Cerebellar nuclear complex (tissue), 1 donor: Measurements from ENCODE around the gene SLC25A24.
"Not testable (repeated sequence)": the region's sequence is repeated elsewhere in the genome, so short reads cannot be mapped to it uniquely, and the experiment has no call there.

Source experiments
- DNase-seq, 2 experiments: peaks; one replicate each; lab custom pipeline; 2025; lab: John Stamatoyannopoulos, UW

SLC25A24 gene

DNA sequence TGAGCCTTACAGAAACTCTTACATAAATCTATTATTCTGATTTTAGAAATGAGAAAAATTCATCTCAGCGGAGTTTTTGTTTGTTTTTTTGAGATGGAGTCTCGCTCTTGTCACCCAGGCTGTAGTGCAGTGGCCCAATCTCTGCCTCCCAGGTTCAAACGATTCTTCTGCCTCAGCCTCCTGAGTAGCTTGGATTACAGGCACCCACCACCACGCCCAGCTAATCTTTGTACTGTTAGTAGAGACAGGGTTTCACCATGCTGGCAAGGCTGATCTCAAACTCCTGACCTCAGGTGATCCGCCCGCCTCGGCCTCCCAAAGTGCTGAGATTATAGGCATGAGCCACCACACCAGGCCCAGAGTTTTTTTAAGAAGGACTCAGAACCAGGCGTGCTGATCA lies 60.6 kb downstream of the SLC25A24 start:
- DNase-seq = not testable (repeated sequence)

DNA sequence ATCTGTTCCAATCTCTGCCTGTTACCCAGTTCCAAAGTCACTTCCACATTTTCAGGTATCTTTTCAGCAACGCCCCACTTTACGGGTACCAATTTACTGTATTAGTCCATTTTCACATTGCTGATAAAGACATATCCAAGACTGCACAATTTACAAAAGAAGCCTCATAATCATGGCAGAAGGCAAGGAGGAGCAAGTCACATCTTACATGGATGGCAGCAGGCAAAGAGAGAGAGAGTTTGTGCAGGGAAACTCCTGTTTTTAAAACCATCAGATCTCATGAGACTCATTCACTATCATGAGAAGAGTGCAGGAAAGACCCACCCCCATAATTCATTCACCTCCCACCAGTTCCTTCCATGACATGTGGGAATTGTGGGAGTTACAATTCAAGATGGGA lies 67.0 kb downstream of the SLC25A24 start:
- DNase-seq = not testable (repeated sequence)

DNA sequence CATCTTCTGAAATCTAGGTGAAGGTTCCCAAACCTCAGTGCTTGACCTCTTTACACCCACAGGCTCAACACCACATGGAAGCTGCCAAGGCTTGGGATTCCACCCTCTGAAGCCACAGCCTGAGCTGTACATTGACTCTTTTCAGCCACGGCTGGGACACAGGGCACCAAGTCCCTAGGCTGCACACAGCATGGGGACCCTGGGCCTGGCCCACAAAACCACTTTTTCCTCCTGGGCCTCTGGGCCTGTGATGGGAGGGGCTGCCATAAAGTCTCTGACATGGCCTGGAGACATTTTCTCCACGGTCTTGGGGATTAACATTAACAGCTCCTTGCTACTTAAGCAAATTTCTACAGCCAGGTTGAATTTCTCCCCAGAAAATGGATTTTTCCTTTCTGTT lies 67.8 kb downstream of the SLC25A24 start:
- not testable (repeated sequence) for DNase-seq

DNA sequence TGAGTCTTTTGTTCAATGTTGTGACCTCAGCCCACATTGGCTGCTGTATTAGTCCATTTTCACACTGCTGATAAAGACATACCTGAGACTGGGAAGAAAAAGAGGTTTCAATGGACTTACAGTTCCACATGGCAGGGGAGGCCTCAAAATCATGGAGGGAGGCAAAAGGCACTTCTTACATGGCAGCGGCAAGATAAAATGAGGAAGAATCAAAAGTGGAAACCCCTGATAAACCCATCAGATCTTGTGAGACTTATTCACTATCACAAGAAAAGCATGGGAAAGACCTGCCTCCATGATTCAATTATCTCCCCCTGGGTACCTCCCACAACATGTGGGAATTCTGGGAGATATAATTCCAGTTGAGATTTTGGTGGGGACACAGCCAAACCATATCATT lies 68.9 kb downstream of the SLC25A24 start:
- not testable (repeated sequence) for DNase-seq

DNA sequence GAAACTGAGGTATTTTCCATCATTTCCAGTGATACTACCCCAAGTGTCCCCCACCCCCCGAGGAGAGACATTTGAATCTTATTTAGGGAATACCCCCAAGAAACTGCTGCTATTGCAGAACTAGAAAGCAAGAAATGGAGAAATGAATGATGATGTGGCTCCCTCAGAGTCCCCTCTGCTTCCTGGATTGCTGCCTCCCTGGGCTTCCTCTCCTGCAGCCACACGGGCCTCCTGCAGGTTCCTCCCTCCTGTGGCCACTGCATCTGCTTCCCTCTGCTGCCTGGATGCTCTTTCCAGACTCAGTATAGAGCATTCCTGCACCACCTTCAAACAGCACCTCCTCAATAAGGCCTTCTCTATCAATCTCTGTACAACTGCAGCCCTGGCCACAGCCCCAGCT lies 69.3 kb downstream of the SLC25A24 start:
- no peak for DNase-seq

DNA sequence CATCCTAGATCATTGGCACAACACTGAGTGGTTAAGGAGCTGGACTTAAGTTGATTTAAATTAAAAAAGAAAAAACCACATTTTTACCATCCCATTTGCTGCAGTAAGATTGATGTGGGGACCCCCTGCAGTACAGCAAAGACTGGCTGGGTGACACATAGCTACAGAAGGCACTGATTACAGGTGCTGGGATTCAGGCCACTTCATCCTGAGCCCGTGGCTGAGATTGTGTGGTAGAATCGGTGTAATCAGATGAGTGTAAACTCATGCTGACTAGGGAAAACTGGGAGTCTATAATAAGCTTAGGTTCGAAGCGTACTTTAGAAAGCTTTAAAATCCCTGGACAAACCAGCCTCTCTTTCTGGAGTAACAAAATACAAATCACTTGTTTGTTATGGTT lies 70.1 kb downstream of the SLC25A24 start:
- DNase-seq = no peak

DNA sequence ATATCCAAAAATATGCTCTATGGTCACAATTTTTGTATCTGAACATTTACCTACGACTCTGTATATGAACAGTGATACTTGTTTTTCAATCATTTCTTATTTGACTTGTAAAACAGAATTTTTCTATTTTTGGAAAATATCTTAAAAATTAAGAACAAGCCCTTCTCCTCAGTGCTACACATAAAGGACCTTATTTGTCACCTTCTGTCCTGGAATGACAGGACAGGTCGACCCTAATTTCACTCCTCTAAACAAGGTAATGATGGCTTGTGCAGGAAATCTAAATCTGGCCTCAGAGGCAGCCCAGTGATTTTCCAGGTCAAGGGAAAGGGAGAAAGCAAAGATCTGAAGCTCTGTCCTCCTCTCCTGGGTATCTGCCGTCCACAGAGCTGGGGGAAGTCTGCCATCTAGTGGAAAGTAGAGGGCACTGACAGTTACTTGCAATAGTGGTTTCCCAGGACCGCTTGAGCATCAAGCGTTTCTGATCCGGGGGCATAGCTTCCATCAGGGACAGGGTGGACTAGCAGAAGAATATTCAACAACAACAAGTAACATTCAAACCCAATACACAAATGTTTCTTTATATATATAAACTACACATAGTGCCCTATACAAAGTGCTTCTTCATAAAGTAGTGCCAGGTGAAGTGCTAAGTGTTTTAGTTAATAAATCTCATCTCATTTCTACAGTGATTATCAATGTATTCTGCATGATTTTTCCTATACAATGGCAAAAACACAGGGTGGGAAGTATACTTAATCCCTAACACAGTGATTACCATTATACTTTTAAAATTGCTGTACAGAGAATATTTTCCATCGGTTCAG lies 74.6 kb downstream of the SLC25A24 start:
- DNase-seq = peak; percentile 8 to 28

DNA sequence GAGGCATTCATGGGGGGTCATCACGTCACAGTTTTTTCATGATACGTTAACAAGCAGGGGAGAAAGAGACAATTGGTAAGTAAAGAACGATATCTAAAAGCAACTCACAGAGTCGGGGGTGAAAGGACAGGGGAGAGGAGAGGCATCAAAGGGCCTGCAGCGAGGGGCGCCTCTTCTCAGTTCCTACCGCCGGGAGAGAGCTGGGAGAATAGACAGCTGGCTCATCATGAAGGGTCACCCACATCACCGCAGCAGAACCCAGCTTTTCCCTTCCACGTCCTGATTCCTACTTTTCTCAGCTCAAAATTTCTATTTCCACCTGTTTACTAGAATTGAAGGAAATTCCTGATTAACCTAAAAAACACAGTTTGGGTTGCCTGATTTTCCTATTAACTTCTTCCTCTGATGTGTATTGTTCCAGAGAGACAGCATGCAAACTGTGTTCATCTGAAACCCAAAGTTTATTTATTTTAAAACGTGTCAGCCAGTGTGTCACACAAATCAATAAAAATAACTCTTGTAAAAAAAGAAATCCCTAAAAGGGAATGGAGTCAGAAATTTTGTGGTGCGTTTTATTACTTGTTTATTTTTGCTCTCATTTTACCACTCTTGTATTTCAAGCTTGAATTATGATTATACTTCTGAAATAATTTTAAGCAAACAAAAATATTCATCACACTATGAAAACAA lies 75.4 kb downstream of the SLC25A24 start:
- DNase-seq = no peak

DNA sequence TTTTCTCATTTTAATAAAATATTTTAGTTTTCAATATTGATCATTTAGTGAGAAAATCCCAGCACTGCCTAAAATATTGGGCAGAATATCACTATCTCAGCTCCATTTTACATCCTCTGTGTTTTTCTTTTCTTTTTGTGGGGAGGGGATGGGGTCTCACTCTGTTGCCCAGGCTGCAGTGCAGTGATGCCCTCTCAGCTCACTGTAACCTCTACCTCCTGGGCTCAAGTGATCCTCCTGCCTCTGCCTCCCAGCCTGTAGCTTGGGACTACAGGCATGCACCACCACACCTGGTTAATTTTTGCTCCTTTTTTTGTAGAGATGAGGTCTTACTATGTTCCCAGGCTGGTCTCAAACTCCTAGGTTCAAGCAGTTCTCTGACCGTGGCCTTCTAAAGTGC lies 76.1 kb downstream of the SLC25A24 start:
- DNase-seq = no peak

DNA sequence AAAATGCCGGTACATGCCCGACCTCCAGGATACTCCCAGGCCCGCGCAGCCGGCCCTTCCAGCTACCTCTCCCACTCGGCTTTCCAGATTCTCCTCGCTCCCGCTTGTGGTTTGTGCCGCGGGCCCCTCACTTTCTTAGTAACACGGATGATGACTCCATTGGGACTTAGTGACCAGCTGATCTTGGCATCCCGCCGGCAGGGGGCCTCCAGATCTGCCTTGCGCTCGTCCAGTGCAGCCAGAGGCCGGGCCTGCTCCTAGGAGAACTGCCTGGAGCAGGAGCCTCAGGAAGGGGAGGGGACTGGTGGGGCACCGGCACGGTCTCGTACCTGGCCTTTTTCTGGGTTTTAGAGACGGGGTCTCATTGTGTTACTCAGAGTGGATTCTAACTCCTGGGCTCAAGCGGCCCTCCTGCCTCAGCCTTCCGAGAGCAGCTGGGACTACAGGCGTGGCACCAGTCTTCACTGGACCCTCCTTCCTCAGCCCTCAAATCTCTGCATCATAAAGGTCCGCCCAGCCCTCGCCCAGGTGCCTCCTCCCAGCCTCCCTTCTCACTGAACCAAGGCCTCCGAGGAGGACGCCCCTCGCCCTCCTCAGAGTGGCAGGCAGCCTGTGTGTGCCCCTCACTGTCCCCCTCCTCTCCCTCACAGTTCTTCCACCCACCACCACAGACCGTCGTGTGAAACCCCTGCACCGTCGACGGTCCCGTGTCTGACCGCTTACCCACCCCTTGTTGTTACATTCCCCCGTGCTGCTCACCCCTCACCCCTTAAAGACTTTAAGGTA lies 78.6 kb downstream of the SLC25A24 start:
- DNase-seq = no peak

DNA sequence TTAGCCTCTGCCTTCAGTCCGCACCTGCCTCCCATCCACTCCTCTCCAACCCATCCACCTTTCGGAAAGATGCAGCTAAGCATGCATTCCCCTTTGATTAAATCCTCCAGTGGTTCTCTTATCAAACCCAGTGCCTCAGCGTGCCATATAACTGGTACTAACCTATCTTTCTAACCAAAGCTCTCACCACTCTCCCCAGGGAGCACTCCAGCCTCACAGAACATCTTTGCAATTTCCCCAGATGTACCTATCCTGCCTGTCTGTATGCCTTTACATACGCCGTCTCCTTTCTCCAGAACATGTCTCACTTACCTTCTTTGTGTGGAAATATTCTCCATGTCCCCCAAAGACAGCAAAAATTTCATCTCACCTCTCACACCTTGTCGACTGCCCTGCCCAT lies 80.0 kb downstream of the SLC25A24 start:
- no peak for DNase-seq

DNA sequence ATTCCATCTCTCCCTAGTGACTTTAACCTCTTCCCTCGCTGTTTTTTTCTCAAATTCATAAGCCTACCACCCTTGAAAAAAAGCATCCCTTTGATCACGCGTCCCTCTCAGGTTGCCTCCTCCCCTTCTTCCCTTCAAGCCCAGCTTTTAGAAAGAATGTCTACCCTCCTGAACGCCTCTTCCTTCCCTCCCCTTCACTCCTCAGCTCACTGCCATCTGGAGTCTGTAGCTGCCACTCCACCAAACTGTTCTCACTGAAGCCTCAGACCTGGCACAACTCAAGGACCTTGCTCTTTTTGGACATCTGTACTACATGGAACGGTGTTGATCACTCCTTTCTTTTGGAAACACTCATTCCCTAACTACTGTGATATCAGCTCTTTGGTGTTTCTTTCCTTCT lies 80.6 kb downstream of the SLC25A24 start:
- DNase-seq = no peak

DNA sequence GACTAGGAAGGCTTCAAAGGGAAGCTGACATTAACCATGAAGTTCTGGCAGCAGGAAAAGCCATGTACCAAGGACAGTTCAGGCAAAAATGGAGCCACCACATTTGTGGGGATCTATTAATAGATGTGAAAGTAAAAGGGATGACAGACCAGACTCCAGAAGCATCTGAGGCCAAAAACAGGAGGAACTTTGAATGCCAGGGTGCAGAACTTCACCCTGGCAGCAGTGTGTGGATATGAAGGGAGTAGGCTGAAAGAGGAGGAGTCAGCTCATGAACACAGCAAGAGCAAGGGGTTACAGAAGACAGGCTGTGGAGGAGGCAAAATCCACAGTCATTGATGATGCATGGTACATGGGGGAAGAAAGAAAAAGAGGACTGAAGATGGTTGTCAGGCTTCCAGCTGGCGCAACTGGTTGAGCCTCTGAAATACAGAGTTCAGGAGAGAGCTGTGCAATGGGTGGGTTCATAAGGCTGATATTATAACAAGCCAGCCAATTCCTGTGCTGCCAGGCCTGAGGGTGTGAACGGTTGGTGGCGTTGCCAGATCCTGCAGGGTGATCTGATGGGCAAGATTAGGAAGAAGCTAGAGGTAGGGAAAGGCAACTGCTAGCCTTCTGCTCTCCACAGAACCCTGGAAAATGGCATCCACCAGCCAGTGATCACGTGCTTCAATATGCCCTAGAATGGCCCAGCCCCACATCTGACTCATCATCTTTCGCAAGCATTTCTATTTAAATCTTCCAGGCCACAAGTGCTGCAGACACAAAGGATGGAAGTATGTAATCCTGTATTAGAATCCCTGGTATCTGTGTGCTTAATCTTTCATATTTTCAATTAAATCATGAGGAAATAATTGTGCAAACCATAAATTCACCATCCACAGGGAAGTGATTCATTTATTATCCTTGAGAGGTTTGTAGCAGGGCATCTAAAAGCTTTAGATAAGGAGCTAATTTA lies 81.9 kb downstream of the SLC25A24 start:
- DNase-seq = no peak

DNA sequence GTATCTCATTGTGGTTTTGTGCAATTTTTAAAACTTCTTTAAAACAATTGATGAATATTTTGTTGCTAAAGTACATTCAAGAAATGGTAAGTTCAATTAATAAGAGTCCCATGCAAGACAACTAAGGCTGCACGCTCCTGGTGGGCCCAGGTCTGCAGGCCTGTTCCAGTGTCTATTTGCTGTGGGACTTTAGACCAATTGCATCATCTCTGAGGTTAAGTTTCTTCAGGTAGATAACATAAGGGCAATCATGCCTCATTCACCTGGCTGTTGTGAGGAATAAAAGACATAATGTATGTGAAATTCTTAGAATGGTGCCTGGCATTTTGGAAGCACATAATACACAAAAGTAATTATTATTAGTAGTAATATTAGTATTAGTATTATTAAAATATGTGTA lies 82.9 kb downstream of the SLC25A24 start:
- DNase-seq = no peak

DNA sequence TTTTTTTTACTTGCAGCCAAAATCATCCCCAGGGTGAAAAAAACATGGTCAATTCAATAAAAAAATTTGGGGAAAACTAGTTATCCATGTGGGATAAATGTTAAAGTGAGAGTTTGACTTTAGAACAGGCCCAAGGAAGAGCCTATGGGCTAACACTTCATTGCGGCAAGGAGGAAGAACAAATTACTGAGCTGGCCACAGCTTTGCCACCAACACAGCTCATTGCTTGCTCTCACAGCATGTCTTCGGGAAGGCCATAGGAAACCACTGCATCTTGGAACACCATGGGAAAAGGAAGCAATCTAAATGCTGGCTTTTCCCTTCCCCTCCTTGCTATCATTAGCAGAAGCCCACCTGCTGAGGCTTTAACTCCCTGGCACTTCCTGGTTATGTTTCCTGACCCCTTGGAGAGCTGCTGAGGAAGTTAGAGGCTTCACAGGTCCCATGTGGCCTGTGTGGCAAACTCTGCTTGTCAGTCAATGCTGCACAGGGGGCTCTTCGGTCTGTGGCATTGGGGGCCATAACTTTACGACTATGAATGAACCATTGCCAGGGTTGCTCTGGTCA lies 86.0 kb downstream of the SLC25A24 start:
- no peak for DNase-seq

DNA sequence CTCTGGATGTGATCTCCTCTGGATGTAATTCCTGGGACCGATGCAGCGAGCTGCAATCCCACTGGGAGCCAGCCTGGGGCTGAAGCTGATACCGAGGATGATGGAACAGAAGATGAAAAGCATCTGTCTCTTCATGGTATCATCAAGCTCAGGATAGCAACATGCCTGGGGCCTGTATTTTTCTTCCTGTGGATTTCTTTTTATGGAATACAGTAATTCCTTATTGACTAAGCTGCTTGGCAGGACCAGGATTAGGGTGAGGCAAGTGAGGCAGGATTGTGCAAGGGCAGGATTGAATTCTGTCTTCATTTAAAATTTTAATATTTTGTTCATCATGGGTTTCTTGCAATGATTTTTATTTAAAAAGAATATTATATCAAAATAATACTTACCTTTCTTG lies 86.6 kb downstream of the SLC25A24 start:
- no peak for DNase-seq

DNA sequence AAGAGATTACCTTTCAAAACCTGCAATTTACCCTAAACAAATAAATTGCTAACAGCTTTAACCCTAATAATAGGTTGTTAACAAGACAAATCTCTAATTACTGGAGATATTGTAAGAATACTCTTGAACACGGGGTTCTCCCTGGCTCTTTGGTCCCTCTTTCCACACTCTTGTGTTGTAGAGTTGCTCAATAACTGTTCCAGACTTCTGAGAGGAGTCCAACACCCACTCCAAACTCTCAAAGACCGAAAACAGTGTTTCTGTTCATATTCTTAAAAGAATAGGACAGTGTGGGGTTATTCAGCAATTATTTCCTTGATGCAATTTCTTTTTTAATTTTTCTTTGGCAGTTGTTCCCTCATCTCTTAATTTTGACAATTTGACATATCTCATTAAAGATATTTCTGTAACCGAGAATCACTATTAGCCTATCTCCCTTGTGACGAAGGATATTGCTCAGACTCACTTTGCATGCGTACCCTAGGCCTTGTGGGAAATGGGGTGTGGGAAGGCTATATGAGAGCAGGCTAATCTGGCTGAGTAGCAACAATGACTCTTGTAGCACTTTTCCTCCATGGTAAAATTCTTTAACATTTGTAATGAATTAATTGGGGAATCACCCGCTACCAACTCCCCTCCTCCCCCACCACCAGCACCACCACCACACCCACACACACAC lies 90.7 kb downstream of the SLC25A24 start:
- DNase-seq = no peak

DNA sequence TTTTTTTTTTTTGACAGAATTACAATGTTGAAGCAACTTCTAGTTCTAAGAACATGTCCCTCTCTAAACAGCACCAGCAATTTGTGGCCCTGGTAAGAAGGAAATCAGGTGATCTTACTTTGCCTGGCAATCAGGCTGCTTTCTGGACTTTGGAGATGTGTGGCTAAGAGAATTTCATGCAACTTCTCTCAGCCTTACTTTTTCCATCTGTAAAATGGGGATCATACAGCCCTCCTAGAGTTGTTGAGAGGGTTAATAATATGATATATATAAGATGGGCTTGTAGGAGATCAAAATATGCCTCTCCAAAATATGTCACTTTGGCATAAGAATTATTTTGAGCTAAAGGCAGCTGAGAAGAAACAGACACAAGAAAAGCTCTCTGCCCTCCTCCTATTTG lies 92.0 kb downstream of the SLC25A24 start:
- DNase-seq = no peak

DNA sequence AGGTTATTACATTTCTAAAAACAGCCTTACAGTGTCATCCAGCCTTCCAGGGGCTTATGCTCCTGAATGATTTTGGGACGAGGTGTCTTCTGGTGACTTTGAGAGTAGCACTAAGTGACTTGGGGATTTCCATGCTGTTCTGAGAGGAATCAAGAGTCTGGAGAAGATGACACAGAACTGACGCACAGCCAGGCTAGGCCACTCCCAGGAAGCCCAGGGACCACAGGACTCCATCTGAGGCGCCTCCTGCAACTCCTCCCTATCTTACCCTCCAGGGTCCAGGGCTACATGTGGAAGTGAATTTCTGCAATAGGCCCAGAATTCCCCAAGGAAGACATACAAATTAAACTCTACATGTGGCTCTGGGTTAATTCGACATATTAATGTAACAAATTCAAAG lies 92.5 kb downstream of the SLC25A24 start:
- no peak for DNase-seq

DNA sequence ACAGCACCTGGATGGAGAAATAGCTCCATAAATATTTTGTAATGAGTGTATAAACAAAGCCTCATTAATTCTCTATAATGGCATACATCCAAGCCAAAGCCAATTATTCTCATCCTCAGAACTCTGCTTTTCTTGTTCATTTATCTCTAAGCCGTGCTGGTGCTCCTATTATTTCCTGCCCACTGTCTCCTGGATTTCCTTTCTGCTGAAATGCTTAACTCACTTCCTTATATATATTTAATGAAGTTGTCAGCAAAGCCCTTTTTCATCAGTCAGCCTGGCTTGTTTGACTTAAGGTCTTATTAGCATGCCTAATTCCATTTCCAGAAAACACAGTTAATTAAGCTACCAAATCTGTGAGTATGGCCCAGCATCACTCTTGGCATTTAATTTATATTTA lies 93.4 kb downstream of the SLC25A24 start:
- DNase-seq = no peak

DNA sequence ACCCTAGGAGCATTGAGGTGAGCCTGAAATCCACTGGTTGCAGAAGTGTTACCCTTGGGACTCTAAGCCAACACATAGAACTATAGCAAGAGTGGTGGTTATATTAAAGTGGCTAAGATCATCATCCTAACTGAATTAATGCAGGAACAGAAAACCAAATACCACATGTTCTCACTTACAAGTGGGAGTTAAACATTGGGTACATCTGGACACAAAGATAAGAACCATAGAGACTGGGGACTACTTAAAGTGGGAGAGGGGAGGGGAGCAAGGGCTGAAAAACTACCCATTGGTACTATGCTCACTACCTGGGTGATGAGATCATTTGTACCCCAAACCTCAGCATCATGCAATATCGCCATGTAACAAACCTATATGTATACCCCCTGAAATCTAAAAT lies 100.0 kb downstream of the SLC25A24 start:
- no peak for DNase-seq
